GM13976 (cell line): ENCODE results near the gene SFI1.
A peak's percentile ranks its signal among the peaks of the same experiment; 100 is the strongest.

Experiments used
- DNase-seq: peaks from one replicate; pipeline ENCODE4 v3.0.0; 2012; ENCODE audit warnings: low spot score
- CTCF ChIP-seq: IDR thresholded peaks from 2 replicates; pipeline ENCODE4 v1.5.1; 2012; ENCODE audit warnings: borderline replicate concordance, mild to moderate bottlenecking; ENCODE audit not compliant: insufficient read depth; ENCODE audit errors: extremely low read depth, missing control alignments, control extremely low read depth
- in situ Hi-C: fragments of 300-500 bp; cut with MboI; formaldehyde crosslinking; loops from one replicate; pipeline ENCODE4 v1.12.0; 2022; ENCODE audit warnings: low sequenced_read_pairs, mixed read lengths, inconsistent platforms; ENCODE audit not compliant: unreplicated experiment

SFI1 gene

DNA sequence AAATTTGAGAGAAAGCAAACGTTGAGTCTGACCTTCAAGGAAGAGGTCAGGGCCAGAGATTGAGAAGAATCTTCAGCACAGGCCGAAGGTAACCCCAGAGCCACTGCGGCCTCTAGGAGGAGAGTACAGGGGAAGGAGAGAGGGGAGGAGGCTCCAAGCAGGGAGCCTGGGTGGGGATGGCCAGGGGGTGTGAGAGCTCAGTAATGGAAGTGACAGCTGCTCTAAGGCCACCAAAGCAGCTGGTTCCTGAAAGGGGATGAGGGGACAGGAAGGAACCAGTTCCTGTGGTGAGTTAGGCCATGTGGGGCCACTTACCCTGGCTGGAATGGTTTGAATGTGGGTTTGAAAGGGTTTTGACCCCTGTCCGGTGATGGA lies 119.6 kb downstream of the SFI1 start:
- TF ChIP-seq CTCF: no peak
- no peak for DNase-seq
- in situ Hi-C loops: no loop called here

GRCh38 chr22:31616315-31616980 lies 120.1 kb downstream of the SFI1 start:
- DNase-seq: peak; percentile 80
- in situ Hi-C loops: no loop called here

DNA sequence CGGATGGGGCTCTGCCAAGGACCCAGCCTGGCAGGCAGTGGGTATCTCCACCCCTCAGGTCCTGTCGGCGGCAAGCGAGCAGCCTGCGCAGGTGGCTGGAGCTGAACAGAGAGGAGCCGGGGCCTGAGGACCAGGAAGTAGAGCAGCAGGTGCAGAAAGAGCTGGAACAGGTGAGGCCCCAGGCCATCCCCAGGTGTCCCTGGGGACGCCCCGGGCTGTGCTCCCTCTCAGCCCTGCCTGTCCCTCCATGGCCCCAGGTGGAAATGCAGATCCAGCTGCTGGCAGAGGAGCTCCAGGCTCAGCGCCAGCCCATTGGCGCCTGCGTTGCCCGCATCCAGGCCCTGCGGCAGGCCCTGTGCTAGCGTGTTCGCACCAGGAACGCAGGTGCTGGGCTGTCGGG lies 121.7 kb downstream of the SFI1 start:
- TF ChIP-seq CTCF: no peak
- in situ Hi-C loops: no loop called here
- DNase-seq: no peak

More at GRCh38 chr22:31616315-31616980, 120.1 kb downstream of the SFI1 start:
- TF ChIP-seq CTCF: no peak

- DNase-seq: no peak
- TF ChIP-seq CTCF: no peak
- in situ Hi-C loops: no loop called here
These were observed 122.3 kb downstream of the SFI1 start for GRCh38 chr22:31618471-31619176.

DNA sequence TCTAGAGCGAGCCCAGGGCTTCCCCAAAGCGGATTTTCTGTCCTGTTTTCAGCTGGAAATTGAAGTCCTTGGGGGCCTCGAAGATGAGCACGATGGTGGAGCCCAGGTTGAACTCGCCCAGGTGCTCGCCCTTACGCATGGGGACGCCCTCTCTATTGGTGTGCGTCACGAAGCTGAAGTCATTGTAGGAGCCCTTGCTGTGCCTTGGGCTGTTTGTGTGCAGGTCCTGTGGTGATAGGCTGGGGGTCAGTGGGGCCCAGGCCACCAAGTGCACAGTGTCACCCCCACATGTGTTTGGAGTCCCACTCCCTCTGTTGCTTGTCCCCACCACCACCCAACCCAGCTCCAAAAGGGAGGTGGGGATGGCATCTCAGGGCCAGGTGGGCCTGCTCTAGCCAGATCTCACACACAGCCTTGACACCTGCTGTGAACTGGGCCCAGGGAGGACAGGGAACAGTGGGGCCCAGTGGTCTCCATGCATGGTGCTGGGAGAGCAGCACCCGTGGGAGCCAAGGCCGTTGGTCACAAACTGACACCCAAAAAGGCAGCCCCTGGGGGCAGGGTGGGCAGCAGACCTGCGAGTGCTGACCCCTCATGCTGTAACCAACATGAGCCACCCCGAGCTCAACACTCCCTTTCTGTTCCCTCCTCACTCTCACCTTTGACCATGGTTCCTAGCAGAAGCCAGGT lies 123.4 kb downstream of the SFI1 start:
- in situ Hi-C loops: no loop called here
- no peak for TF ChIP-seq CTCF
- DNase-seq: no peak

GRCh38 chr22:31620756-31621480 lies 124.6 kb downstream of the SFI1 start:
- DNase-seq: no peak
- in situ Hi-C loops: no loop called here
- no peak for TF ChIP-seq CTCF
